OCI-LY7 (cell line): ENCODE results near the gene CHN1. TPM values are rescaled to one million over a fixed set of nuclear protein-coding genes. Genes with fewer than 3 reads are reported as not detected.

Source experiments
- BruUV-seq: library from RNA; stranded (reverse); fragments of 400-500 nt; replicated peaks from 2 replicates; lab custom pipeline; 2021; lab: Mats Ljungman, UMichigan
- CTCF ChIA-PET: fragments of 300-600 bp; sonication (Branson Sonifier 250); formaldehyde crosslinking; loops from one replicate; lab custom pipeline; 2022; ENCODE audit warnings: antibody characterized with exemption; ENCODE audit not compliant: unreplicated experiment; lab: Charles Lee
- POLR2A ChIA-PET: fragments of 300-600 bp; sonication (Branson Sonifier 250); formaldehyde crosslinking; loops from one replicate; lab custom pipeline; 2022; ENCODE audit warnings: antibody characterized with exemption; lab: Charles Lee
- DNase-seq: peaks from one replicate; pipeline ENCODE4 v3.0.0-alpha.2; 2015; ENCODE audit warnings: low spot score
- H2AFZ ChIP-seq: fragments of 200-600 bp; sonication (generic), shearing (Covaris generic); 2 replicates; pipeline ENCODE4 v1.6.1; 2014; ENCODE audit warnings: mild to moderate bottlenecking, antibody characterized with exemption, low read length, moderate library complexity
- H3K27ac ChIP-seq: fragments of 200-600 bp; sonication (generic); 2 replicates; pipeline ENCODE4 v1.5.1; 2014; ENCODE audit warnings: mixed run types, low read depth, mild to moderate bottlenecking, moderate library complexity, low read length, inconsistent platforms; ENCODE audit not compliant: poor library complexity, severe bottlenecking
- H3K36me3 ChIP-seq: fragments of 200-600 bp; sonication (generic); 2 replicates; pipeline ENCODE4 v1.6.1; 2014; ENCODE audit warnings: mild to moderate bottlenecking, antibody characterized with exemption, low read length, moderate library complexity, mixed read lengths; ENCODE audit not compliant: insufficient read depth
- H3K4me1 ChIP-seq: fragments of 200-600 bp; sonication (generic); 2 replicates; pipeline ENCODE4 v1.5.1; 2014; ENCODE audit warnings: mild to moderate bottlenecking, low read length; ENCODE audit not compliant: insufficient read depth, poor library complexity, severe bottlenecking
- H3K4me2 ChIP-seq: fragments of 200-600 bp; sonication (generic); 2 replicates; pipeline ENCODE4 v1.6.1; 2014; ENCODE audit warnings: mild to moderate bottlenecking, low read length
- H3K4me3 ChIP-seq: fragments of 200-600 bp; sonication (generic); 2 replicates; pipeline ENCODE4 v1.5.1; 2014; ENCODE audit warnings: mild to moderate bottlenecking, low read depth, low read length; ENCODE audit not compliant: poor library complexity, severe bottlenecking
- H3K79me2 ChIP-seq: fragments of 200-600 bp; sonication (generic); 2 replicates; pipeline ENCODE4 v1.6.1; 2016; ENCODE audit warnings: low read depth, mild to moderate bottlenecking, low read length, moderate library complexity, mixed read lengths; ENCODE audit not compliant: insufficient read depth
- H3K9me2 ChIP-seq: fragments of 200-600 bp; sonication (generic); 2 replicates; pipeline ENCODE4 v1.6.1; 2016; ENCODE audit warnings: mild to moderate bottlenecking, low read length, mixed read lengths; ENCODE audit not compliant: insufficient read depth
- H3K9me3 ChIP-seq: fragments of 200-600 bp; sonication (generic); 2 replicates; pipeline ENCODE4 v1.6.1; 2014; ENCODE audit warnings: mild to moderate bottlenecking, mixed run types, low read length, mixed read lengths
- H4K20me1 ChIP-seq: fragments of 200-600 bp; sonication (generic); 2 replicates; pipeline ENCODE4 v1.6.1; 2014; ENCODE audit warnings: mild to moderate bottlenecking, antibody characterized with exemption, low read length, moderate library complexity, mixed read lengths; ENCODE audit not compliant: insufficient read depth
- EZH2phosphoT487 ChIP-seq: fragments of 200-600 bp; sonication (generic); IDR thresholded peaks from 2 replicates; pipeline ENCODE4 v1.6.1; 2018; ENCODE audit warnings: low read depth, borderline replicate concordance, mild to moderate bottlenecking, mixed run types, antibody characterized with exemption, low read length, moderate library complexity, mixed read lengths
- intact Hi-C: fragments of 100-400 bp; cut with micrococcal nuclease; formaldehyde crosslinking; loops from one replicate; pipeline ENCODE4 v1.10.0; 2022; ENCODE audit not compliant: unreplicated experiment
- total RNA-seq, 2 experiments: library from RNA; depleted of rRNA in 1 of 2; stranded (reverse); fragments of >200 nt in 1 of 2; shearing (Covaris generic) in 1 of 2; gene quantifications; 2 replicates each; pipeline ENCODE4 v1.2.3, GENCODE V29; 2014 to 2022
- TF ChIP-seq, protein P1 (sequence below): fragments of 200-600 bp; sonication (generic); conservative IDR thresholded peaks from 2 replicates; pipeline ENCODE4 v1.5.1; 2014; ENCODE audit warnings: mild to moderate bottlenecking, antibody characterized with exemption, low read length, moderate library complexity, mixed read lengths

The CHN1 gene
- total RNA-seq, 2 experiments from 2014 or later: 0.44 TPM; not detected in 1

DNA sequence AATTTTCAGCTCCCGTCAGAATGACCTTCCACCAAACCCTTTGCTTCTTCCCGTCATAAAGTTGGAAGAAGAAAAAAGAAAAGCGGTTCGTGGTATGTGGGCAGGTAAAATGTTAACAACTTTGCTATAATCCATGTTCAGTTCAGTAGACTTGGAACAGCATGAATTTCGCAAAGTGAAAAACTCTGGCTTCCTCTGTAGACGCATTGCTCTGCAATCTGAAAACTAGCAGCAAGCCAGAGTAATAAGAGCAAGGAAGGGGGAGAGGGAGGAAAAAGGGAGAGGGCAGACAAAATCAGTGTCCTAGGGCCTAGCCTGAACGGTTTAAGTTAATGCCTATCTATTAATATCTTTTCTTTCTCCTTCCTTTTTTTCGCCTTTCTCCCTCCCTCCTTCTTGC, 214.2 kb downstream of the CHN1 start:
- CTCF ChIA-PET: no interaction called here

DNA sequence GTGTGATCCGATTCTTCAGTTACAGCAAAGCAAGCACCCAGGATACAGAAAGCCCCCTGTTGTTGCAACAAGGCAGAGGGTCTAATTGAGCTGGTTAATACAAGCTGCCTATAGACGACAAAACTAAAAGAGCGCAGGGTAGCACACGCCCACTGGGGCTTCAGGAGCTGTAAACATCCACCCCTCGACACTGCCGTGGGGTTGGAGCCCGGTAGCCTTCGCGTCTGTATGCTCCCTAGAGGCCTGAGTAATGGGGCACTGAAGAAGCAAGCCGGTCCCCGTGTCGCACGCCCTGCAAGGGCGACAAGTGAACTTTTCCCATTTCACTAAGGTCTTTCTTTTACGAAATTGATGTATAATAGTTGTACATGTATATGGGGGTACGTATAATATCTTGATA, 216.2 kb downstream of the CHN1 start:
- H3K27ac ChIP-seq: no peak overlapping the region
- BruUV-seq: no TSS peak
- ChIA-PET POLR2A (interaction anchor here (0.6 to 1.1 kb wide), 2 partner anchors 15 to 146 kb away, joined by 3 read pairs; no protein-coding TSS in a partner anchor), CTCF (no interaction called here)
- TF ChIP-seq, protein P1, sequence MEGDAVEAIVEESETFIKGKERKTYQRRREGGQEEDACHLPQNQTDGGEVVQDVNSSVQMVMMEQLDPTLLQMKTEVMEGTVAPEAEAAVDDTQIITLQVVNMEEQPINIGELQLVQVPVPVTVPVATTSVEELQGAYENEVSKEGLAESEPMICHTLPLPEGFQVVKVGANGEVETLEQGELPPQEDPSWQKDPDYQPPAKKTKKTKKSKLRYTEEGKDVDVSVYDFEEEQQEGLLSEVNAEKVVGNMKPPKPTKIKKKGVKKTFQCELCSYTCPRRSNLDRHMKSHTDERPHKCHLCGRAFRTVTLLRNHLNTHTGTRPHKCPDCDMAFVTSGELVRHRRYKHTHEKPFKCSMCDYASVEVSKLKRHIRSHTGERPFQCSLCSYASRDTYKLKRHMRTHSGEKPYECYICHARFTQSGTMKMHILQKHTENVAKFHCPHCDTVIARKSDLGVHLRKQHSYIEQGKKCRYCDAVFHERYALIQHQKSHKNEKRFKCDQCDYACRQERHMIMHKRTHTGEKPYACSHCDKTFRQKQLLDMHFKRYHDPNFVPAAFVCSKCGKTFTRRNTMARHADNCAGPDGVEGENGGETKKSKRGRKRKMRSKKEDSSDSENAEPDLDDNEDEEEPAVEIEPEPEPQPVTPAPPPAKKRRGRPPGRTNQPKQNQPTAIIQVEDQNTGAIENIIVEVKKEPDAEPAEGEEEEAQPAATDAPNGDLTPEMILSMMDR: no peak
- TF ChIP-seq EZH2phosphoT487: no peak
- H3K36me3 ChIP-seq: no peaks in the 10 kb centered on the region
- intact Hi-C loops: no loop called here
- DNase-seq: no peak
- no peaks in the 10 kb centered on the region for H3K9me2 ChIP-seq
- H4K20me1 ChIP-seq: no peaks in the 10 kb centered on the region
- H3K79me2 ChIP-seq: no peaks in the 10 kb centered on the region
- no peak overlapping the region for H3K4me3 ChIP-seq
- no peak overlapping the region for H2AFZ ChIP-seq
- no peaks in the 10 kb centered on the region for H3K9me3 ChIP-seq
- H3K4me1 ChIP-seq: no peaks in the 10 kb centered on the region
- peak overlapping the region; percentile 40; the same call in 1 of the 2 replicates for H3K4me2 ChIP-seq

More for the DNA sequence above, 214.2 kb downstream of the CHN1 start:
- Histone ChIP-seq H2AFZ (no peak overlapping the region), H3K79me2 (no peaks in the 10 kb centered on the region), H3K36me3 (no peaks in the 10 kb centered on the region), H3K27ac (no peak overlapping the region), H3K4me3 (no peak overlapping the region), H3K4me1 (no peaks in the 10 kb centered on the region), H3K4me2 (no peak overlapping the region), H3K9me2 (no peaks in the 10 kb centered on the region), H4K20me1 (no peaks in the 10 kb centered on the region), H3K9me3 (no peaks in the 10 kb centered on the region)
- TF ChIP-seq, protein P1: no peak
- intact Hi-C loops: no loop called here
- no TSS peak for BruUV-seq
- no peak for DNase-seq
- POLR2A ChIA-PET: no interaction called here

DNA sequence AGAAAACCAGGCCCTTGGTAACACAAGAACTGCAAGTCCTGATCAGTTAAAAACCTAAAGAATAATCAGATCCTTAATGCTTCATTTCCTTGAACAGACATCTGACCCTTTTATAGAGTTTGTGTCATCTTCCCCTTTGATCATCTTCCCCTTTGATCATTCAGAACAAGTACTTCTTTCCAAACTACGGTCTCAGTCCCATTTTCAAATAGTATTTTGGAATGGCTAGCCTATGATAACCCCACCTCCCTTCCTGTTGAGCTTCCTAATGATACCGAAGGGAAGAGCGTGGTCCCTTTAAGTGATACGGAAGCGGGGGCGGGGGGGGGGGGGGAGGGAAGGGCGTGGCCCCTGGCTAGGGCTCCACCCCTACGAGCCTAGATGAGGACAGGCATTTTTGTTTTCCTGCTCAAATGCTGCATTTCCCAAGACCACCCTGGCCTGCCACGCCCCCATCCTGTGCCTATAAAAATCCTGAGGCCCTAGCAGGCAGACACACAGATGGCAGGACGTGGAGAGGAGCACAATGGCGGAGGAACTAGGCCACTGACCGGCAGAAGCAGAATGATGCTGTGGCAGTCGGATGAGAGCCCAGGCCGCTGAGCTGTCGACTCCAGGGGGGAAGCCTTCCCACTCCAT, 216.8 kb downstream of the CHN1 start:
- no peaks in the 10 kb centered on the region for H3K79me2 ChIP-seq
- DNase-seq: peak; percentile 15
- H3K4me2 ChIP-seq: peak overlapping the region; percentile 40; the same call in 1 of the 2 replicates
- no TSS peak for BruUV-seq
- TF ChIP-seq, protein P1: no peak
- no peak for TF ChIP-seq EZH2phosphoT487
- no peaks in the 10 kb centered on the region for H3K4me1 ChIP-seq
- no peak overlapping the region for H3K4me3 ChIP-seq
- no peak overlapping the region for H3K27ac ChIP-seq
- H4K20me1 ChIP-seq: no peaks in the 10 kb centered on the region
- no peaks in the 10 kb centered on the region for H3K9me2 ChIP-seq
- H2AFZ ChIP-seq: 0 out of 2 replicates have a peak overlapping the region, but pooled peaks have one; percentile 28
- intact Hi-C loops: no loop called here
- POLR2A ChIA-PET: interaction anchor here (1.1 kb wide), 1 partner anchor 15 kb away, joined by 3 read pairs; no protein-coding TSS in a partner anchor
- H3K9me3 ChIP-seq: no peaks in the 10 kb centered on the region
- H3K36me3 ChIP-seq: no peaks in the 10 kb centered on the region
- CTCF ChIA-PET: no interaction called here
